ENCODE measurements around the gene C2orf49. TPM values are rescaled to one million over a fixed set of nuclear protein-coding genes. Genes with fewer than 3 reads are reported as not detected.

C2orf49 gene
- total RNA-seq, 1 donor: 18.1 TPM

GRCh38 chr2:105328281-105329196 is 8.8 kb upstream of the C2orf49 start:
- Histone ChIP-seq H3K36me3 (ENCODE audit: insufficient read depth, low read length) (no peaks in the 10 kb centered on the region), H4K20me1 (ENCODE audit: insufficient read depth, low read length) (peaks cover 3% of the 10 kb centered on the region), H3K4me2 (ENCODE audit: insufficient read depth, low read length) (peak overlapping the region; percentile 98), H3K79me2 (ENCODE audit: insufficient read depth, low read length) (peaks cover 45% of the 10 kb centered on the region), H3K27ac (ENCODE audit: low read depth, low read length) (peak overlapping the region; percentile 59), H3K27me3 (ENCODE audit: insufficient read depth, low read length) (no peaks in the 10 kb centered on the region), H3K4me3 (ENCODE audit: insufficient read depth, low read length) (peak overlapping the region; percentile 78), H3K9me3 (ENCODE audit: low read depth, low read length) (no peaks in the 10 kb centered on the region), H2AFZ (ENCODE audit: low read length) (peak overlapping the region; percentile 78), H3K4me1 (ENCODE audit: insufficient read depth, low read length) (peaks cover 55% of the 10 kb centered on the region)
- peak; percentile 93 for DNase-seq (ENCODE audit: insufficient read length, low spot score, missing footprints)
- TF ChIP-seq CTCF (IDR thresholded peaks at IDR 0.05; ENCODE audit: extremely low read depth, low read depth, low read length): no peak

- no peaks in the 10 kb centered on the region for H3K9me3 ChIP-seq (ENCODE audit: low read depth, low read length)
- peaks cover 42% of the 10 kb centered on the region for H3K79me2 ChIP-seq (ENCODE audit: insufficient read depth, low read length)
- peaks cover 49% of the 10 kb centered on the region for H3K4me1 ChIP-seq (ENCODE audit: insufficient read depth, low read length)
- H3K27me3 ChIP-seq (ENCODE audit: insufficient read depth, low read length): no peaks in the 10 kb centered on the region
- H3K36me3 ChIP-seq (ENCODE audit: insufficient read depth, low read length): no peaks in the 10 kb centered on the region
- H3K4me3 ChIP-seq (ENCODE audit: insufficient read depth, low read length): peak overlapping the region; percentile 78
- no peak for TF ChIP-seq CTCF (IDR thresholded peaks at IDR 0.05; ENCODE audit: extremely low read depth, low read depth, low read length)
- peak overlapping the region; percentile 98 for H3K4me2 ChIP-seq (ENCODE audit: insufficient read depth, low read length)
- no peak for DNase-seq (ENCODE audit: insufficient read length, low spot score, missing footprints)
- peak overlapping the region; percentile 78 for H2AFZ ChIP-seq (ENCODE audit: low read length)
- peaks cover 3% of the 10 kb centered on the region for H4K20me1 ChIP-seq (ENCODE audit: insufficient read depth, low read length)
- peak overlapping the region; percentile 59 for H3K27ac ChIP-seq (ENCODE audit: low read depth, low read length)
These were observed 8.2 kb upstream of the C2orf49 start for GRCh38 chr2:105329197-105329554.

GRCh38 chr2:105329561-105330495 is 7.5 kb upstream of the C2orf49 start, which contains the start of gene TGFBRAP1:
TSS of gene TGFBRAP1 (minus strand) at chr2:105329735. CDS start at chr2:105308301, 21,434 bp downstream.
- no peaks in the 10 kb centered on the region for H3K9me3 ChIP-seq (ENCODE audit: low read depth, low read length)
- peak within 1 kb of the TSS; percentile 86 for H2AFZ ChIP-seq (ENCODE audit: low read length)
- H3K27me3 ChIP-seq (ENCODE audit: insufficient read depth, low read length): no peaks in the 10 kb centered on the region
- peaks cover 3% of the 10 kb centered on the region for H4K20me1 ChIP-seq (ENCODE audit: insufficient read depth, low read length)
- peaks cover 43% of the 10 kb centered on the region for H3K4me1 ChIP-seq (ENCODE audit: insufficient read depth, low read length)
- DNase-seq (ENCODE audit: insufficient read length, low spot score, missing footprints): peak; percentile 94
- no peak for TF ChIP-seq CTCF (IDR thresholded peaks at IDR 0.05; ENCODE audit: extremely low read depth, low read depth, low read length)
- peak within 1 kb of the TSS; percentile 78 for H3K4me3 ChIP-seq (ENCODE audit: insufficient read depth, low read length)
- no peaks in the 10 kb centered on the region for H3K36me3 ChIP-seq (ENCODE audit: insufficient read depth, low read length)
- H3K27ac ChIP-seq (ENCODE audit: low read depth, low read length): peak within 1 kb of the TSS; percentile 64
- peak within 1 kb of the TSS; percentile 98 for H3K4me2 ChIP-seq (ENCODE audit: insufficient read depth, low read length)
- H3K79me2 ChIP-seq (ENCODE audit: insufficient read depth, low read length): peaks cover 42% of the 10 kb centered on the region
